GM12878 (cell line): ENCODE data around the gene RNF186. TPM values are rescaled to one million over a fixed set of nuclear protein-coding genes. Genes with fewer than 3 reads are reported as not detected.

Experiments used
- ATAC-seq: fragments of 200-7000 bp; cut with Tn5 transposase; 3 replicates; pipeline ENCODE4 v1.9.1; 2020; ENCODE audit warnings: mild to moderate bottlenecking, moderate library complexity
- BruUV-seq: library from RNA; stranded (reverse); fragments of 400-500 nt; replicated peaks from 2 replicates; lab custom pipeline; 2021; lab: Mats Ljungman, UMichigan
- CTCF ChIA-PET: fragments of 300-600 bp; sonication (Branson Sonifier 250); formaldehyde crosslinking; extraction: SDS; loops from one replicate; lab custom pipeline; 2021; ENCODE audit warnings: inconsistent platforms; lab: Yijun Ruan, JAX
- POLR2A ChIA-PET: fragments of 350-600 bp; formaldehyde crosslinking; extraction: SDS; loops from one replicate; lab custom pipeline; 2021; ENCODE audit warnings: inconsistent platforms; lab: Charles Lee
- RAD21 ChIA-PET: fragments of 300-600 bp; sonication (Branson Sonifier 250); formaldehyde crosslinking; loops from one replicate; lab custom pipeline; 2023; ENCODE audit warnings: antibody characterized with exemption; ENCODE audit not compliant: unreplicated experiment; lab: Charles Lee
- SMC1A ChIA-PET: fragments of 300-600 bp; sonication (Branson Sonifier 250); formaldehyde crosslinking; loops from one replicate; lab custom pipeline; 2023; ENCODE audit not compliant: unreplicated experiment, uncharacterized antibody; lab: Charles Lee
- DNase-seq: peaks from one replicate; pipeline ENCODE4 v3.0.0-alpha.2; 2011; ENCODE audit warnings: low read depth, low spot score
- FAIRE-seq: peaks from 3 replicates; lab custom pipeline; 2011; peaks lifted over from hg19 to GRCh38; lab: Jason Lieb, UNC
- H2AFZ ChIP-seq: 2 replicates; pipeline ENCODE4 v1.6.0; 2011; ENCODE audit warnings: low read depth, low read length, control low read depth; ENCODE audit not compliant: control insufficient read depth
- H3K27ac ChIP-seq: 2 replicates; pipeline ENCODE4 v1.5.1; 2011; ENCODE audit warnings: control low read depth; ENCODE audit not compliant: control insufficient read depth, insufficient read depth
- H3K27me3 ChIP-seq, 2 experiments: replicated peaks in 1 of 2; 2 replicates each; pipeline versions ENCODE4 v1.6.0 to v1.6.1; 2011; ENCODE audit warnings: low read length in 1 of 2; ENCODE audit not compliant: control insufficient read depth in 2 of 2, insufficient read depth in 2 of 2
- H3K36me3 ChIP-seq, 2 experiments: 2 replicates each; pipeline ENCODE4 v1.5.1; 2011; ENCODE audit warnings: low read length in 1 of 2; ENCODE audit not compliant: control insufficient read depth in 2 of 2, insufficient read depth in 2 of 2
- H3K4me1 ChIP-seq: 2 replicates; pipeline ENCODE4 v1.6.1; 2011; ENCODE audit warnings: mild to moderate bottlenecking, low read length, moderate library complexity, mixed read lengths; ENCODE audit not compliant: control insufficient read depth, insufficient read depth
- H3K4me2 ChIP-seq: 2 replicates; pipeline ENCODE4 v1.6.0; 2011; ENCODE audit warnings: control low read depth; ENCODE audit not compliant: control insufficient read depth, insufficient read depth
- H3K4me3 ChIP-seq: fragments of 200-600 bp; sonication (generic); 2 replicates; pipeline ENCODE4 v1.5.1; 2016
- H3K79me2 ChIP-seq: 2 replicates; pipeline ENCODE4 v1.6.0; 2011; ENCODE audit warnings: low read length; ENCODE audit not compliant: control insufficient read depth, insufficient read depth
- H3K9ac ChIP-seq: 2 replicates; pipeline ENCODE4 v1.8.0; 2011; ENCODE audit warnings: low read length, control low read depth, mixed read lengths; ENCODE audit not compliant: control insufficient read depth, insufficient read depth
- H3K9me3 ChIP-seq: replicated peaks from 3 replicates; pipeline ENCODE4 v1.5.1; 2011; ENCODE audit warnings: mild to moderate bottlenecking, low read length; ENCODE audit not compliant: control insufficient read depth, insufficient read depth
- H4K20me1 ChIP-seq: 2 replicates; pipeline ENCODE4 v1.6.0; 2011; ENCODE audit not compliant: control insufficient read depth, insufficient read depth
- BMI1 ChIP-seq: fragments of 450-650 bp; IDR thresholded peaks from 2 replicates; pipeline ENCODE4 v1.6.1; 2016; ENCODE audit warnings: mild to moderate bottlenecking, moderate library complexity, borderline replicate concordance
- CBFB ChIP-seq: IDR thresholded peaks from 2 replicates; pipeline ENCODE4 v1.6.1; 2016; ENCODE audit warnings: antibody characterized with exemption, low read depth
- ETV6 ChIP-seq, 2 experiments: fragments of 450-650 bp in 1 of 2; IDR thresholded peaks in 1 of 2; conservative IDR thresholded peaks in 1 of 2; 2 replicates each; pipeline ENCODE4 v1.6.1; 2014; ENCODE audit warnings: antibody characterized with exemption in 1 of 2, borderline replicate concordance in 1 of 2, low read depth in 1 of 2, mild to moderate bottlenecking in 1 of 2, moderate library complexity in 1 of 2
- LARP7 ChIP-seq: fragments of 450-650 bp; IDR thresholded peaks from 2 replicates; pipeline ENCODE4 v1.6.1; 2017; ENCODE audit warnings: mild to moderate bottlenecking
- MTA2 ChIP-seq: fragments of 450-650 bp; IDR thresholded peaks from 2 replicates; pipeline ENCODE4 v1.6.1; 2016; ENCODE audit warnings: low read depth, mild to moderate bottlenecking, moderate library complexity
- SP1 ChIP-seq: IDR thresholded peaks from one replicate; pipeline ENCODE4 v1.6.1; 2011; ENCODE audit warnings: low read depth, low read length
- TCF7 ChIP-seq: IDR thresholded peaks from 2 replicates; pipeline ENCODE4 v1.6.1; 2014; ENCODE audit warnings: antibody characterized with exemption, borderline replicate concordance
- WGBS: methylation state at CpG from one replicate; pipeline ENCODE4 v1.1.6; 2016; ENCODE audit warnings: low lambda C conversion rate; ENCODE audit not compliant: insufficient replicate concordance, insufficient coverage; ENCODE audit errors: missing lambda C conversion rate; 5-methylcytosine and 5-hydroxymethylcytosine counted together
- in situ Hi-C: fragments of 300-500 bp; cut with MboI; formaldehyde crosslinking; loops from 9 replicates; pipeline ENCODE4 v1.14.3; 2018; ENCODE audit warnings: mixed read lengths
- intact Hi-C: fragments of 100-400 bp; cut with micrococcal nuclease; formaldehyde crosslinking; loops from one replicate; pipeline ENCODE4 v1.14.2; 2022; ENCODE audit not compliant: unreplicated experiment
- polyA plus RNA-seq, 11 experiments: library from polyadenylated mRNA; depleted of rRNA in 4 of 11; unstranded in 6 of 11; stranded (reverse) in 5 of 11; fragments of >200 nt; fragmentation: Nextera tagmentation in 4 of 11; fragmentation: Illumina TruSeq in 1 of 11; extraction: Ambion mirVana in 4 of 11; extraction: Trizol in 1 of 11; gene quantifications; 1 replicate in 1 of 11; 2 replicates in 10 of 11; pipeline versions ENCODE4 v1.2.1 to v1.2.3, GENCODE V29; 2011 to 2016; ENCODE audit warnings: inconsistent platforms in 2 of 11, missing spikeins in 2 of 11, low read depth in 1 of 11
- total RNA-seq, 4 experiments: library from RNA; depleted of rRNA in 3 of 4; stranded (reverse); fragments of >200 nt in 3 of 4; fragmentation: Illumina TruSeq in 1 of 4; extraction: Trizol in 1 of 4; gene quantifications; 2 replicates each; pipeline versions ENCODE4 v1.2.1 to v1.2.3, GENCODE V29; 2013 to 2021
- TF ChIP-seq, protein P1 (sequence below): fragments of 450-650 bp; IDR thresholded peaks from 2 replicates; pipeline ENCODE4 v1.6.1; 2016; ENCODE audit warnings: mild to moderate bottlenecking, moderate library complexity, borderline replicate concordance
- TF ChIP-seq, protein P2 (sequence below): fragments of 450-650 bp; IDR thresholded peaks from 2 replicates; pipeline ENCODE4 v1.6.1; 2017; ENCODE audit warnings: mild to moderate bottlenecking, moderate library complexity

RNF186 gene
- total and polyA plus RNA-seq, 10 of the 15 experiments (the other 5 are each of a cell fraction or from before 2014, with no cell fraction given), result not detected

- Histone ChIP-seq H4K20me1 (no peaks in the 10 kb centered on the region), H2AFZ (no peak overlapping the region), H3K27me3 (no peaks in the 10 kb centered on the region), H3K9ac (no peak overlapping the region), H3K4me1 (no peaks in the 10 kb centered on the region), H3K9me3 (no peaks in the 10 kb centered on the region), H3K4me3 (no peak overlapping the region), H3K4me2 (no peak overlapping the region), H3K79me2 (no peaks in the 10 kb centered on the region), H3K27ac (no peak overlapping the region), H3K36me3 (peaks cover 6 to 9% of the 10 kb centered on the region in 2 experiments)
- TF ChIP-seq TCF7, result no peak
- TF ChIP-seq MTA2, result no peak
- FAIRE-seq (no peak), DNase-seq (no peak), ATAC-seq (no peak)
- RAD21 ChIA-PET, result no interaction called here
- POLR2A ChIA-PET, result no interaction called here
- 86% methylated on average over 6 of the region's 6 CpGs for WGBS
- CTCF ChIA-PET, result no interaction called here
- BruUV-seq, result no TSS peak
- intact Hi-C loops, result no loop called here
- in situ Hi-C loops, result no loop called here
- SMC1A ChIA-PET, result no interaction called here
These were observed 39.8 kb downstream of the RNF186 start for GRCh38 chr1:19775317-19775716.

GRCh38 chr1:19774180-19774785, 40.8 kb downstream of the RNF186 start:
- in situ Hi-C loops, result no loop called here
- no peak for TF ChIP-seq SP1
- TF ChIP-seq, protein P1, sequence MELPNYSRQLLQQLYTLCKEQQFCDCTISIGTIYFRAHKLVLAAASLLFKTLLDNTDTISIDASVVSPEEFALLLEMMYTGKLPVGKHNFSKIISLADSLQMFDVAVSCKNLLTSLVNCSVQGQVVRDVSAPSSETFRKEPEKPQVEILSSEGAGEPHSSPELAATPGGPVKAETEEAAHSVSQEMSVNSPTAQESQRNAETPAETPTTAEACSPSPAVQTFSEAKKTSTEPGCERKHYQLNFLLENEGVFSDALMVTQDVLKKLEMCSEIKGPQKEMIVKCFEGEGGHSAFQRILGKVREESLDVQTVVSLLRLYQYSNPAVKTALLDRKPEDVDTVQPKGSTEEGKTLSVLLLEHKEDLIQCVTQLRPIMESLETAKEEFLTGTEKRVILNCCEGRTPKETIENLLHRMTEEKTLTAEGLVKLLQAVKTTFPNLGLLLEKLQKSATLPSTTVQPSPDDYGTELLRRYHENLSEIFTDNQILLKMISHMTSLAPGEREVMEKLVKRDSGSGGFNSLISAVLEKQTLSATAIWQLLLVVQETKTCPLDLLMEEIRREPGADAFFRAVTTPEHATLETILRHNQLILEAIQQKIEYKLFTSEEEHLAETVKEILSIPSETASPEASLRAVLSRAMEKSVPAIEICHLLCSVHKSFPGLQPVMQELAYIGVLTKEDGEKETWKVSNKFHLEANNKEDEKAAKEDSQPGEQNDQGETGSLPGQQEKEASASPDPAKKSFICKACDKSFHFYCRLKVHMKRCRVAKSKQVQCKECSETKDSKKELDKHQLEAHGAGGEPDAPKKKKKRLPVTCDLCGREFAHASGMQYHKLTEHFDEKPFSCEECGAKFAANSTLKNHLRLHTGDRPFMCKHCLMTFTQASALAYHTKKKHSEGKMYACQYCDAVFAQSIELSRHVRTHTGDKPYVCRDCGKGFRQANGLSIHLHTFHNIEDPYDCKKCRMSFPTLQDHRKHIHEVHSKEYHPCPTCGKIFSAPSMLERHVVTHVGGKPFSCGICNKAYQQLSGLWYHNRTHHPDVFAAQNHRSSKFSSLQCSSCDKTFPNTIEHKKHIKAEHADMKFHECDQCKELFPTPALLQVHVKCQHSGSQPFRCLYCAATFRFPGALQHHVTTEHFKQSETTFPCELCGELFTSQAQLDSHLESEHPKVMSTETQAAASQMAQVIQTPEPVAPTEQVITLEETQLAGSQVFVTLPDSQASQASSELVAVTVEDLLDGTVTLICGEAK, result no peak
- TF ChIP-seq LARP7, result no peak
- TF ChIP-seq, protein P2, sequence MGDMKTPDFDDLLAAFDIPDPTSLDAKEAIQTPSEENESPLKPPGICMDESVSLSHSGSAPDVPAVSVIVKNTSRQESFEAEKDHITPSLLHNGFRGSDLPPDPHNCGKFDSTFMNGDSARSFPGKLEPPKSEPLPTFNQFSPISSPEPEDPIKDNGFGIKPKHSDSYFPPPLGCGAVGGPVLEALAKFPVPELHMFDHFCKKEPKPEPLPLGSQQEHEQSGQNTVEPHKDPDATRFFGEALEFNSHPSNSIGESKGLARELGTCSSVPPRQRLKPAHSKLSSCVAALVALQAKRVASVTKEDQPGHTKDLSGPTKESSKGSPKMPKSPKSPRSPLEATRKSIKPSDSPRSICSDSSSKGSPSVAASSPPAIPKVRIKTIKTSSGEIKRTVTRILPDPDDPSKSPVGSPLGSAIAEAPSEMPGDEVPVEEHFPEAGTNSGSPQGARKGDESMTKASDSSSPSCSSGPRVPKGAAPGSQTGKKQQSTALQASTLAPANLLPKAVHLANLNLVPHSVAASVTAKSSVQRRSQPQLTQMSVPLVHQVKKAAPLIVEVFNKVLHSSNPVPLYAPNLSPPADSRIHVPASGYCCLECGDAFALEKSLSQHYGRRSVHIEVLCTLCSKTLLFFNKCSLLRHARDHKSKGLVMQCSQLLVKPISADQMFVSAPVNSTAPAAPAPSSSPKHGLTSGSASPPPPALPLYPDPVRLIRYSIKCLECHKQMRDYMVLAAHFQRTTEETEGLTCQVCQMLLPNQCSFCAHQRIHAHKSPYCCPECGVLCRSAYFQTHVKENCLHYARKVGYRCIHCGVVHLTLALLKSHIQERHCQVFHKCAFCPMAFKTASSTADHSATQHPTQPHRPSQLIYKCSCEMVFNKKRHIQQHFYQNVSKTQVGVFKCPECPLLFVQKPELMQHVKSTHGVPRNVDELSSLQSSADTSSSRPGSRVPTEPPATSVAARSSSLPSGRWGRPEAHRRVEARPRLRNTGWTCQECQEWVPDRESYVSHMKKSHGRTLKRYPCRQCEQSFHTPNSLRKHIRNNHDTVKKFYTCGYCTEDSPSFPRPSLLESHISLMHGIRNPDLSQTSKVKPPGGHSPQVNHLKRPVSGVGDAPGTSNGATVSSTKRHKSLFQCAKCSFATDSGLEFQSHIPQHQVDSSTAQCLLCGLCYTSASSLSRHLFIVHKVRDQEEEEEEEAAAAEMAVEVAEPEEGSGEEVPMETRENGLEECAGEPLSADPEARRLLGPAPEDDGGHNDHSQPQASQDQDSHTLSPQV, result no peak
- TF ChIP-seq ETV6 (conservative IDR thresholded peaks at IDR 0.05 in 1 of 2, IDR thresholded peaks at IDR 0.05 in 1 of 2; ENCODE audit: borderline replicate concordance in 1 of 2, low read depth in 1 of 2), result no peak
- TF ChIP-seq BMI1, result no peak
- no peak for TF ChIP-seq CBFB

More at GRCh38 chr1:19774180-19774785, 40.8 kb downstream of the RNF186 start:
- ChIA-PET RAD21 (no interaction called here), CTCF (interaction anchor here (1.6 kb wide), 1 partner anchor 36 kb away, joined by 4 read pairs; no protein-coding TSS in a partner anchor), SMC1A (no interaction called here), POLR2A (no interaction called here)
- H3K4me2 ChIP-seq, result no peak overlapping the region
- no peak overlapping the region for H3K9ac ChIP-seq
- BruUV-seq, result no TSS peak
- no peaks in the 10 kb centered on the region for H3K79me2 ChIP-seq
- no peaks in the 10 kb centered on the region for H4K20me1 ChIP-seq
- H3K4me1 ChIP-seq, result no peaks in the 10 kb centered on the region
- no peaks in the 10 kb centered on the region for H3K27me3 ChIP-seq
- no peak overlapping the region for H3K4me3 ChIP-seq
- intact Hi-C loops, result no loop called here
- DNase-seq (no peak), ATAC-seq (no peak), FAIRE-seq (no peak)
- over 99% methylated on average over 6 of the region's 6 CpGs for WGBS
- H3K36me3 ChIP-seq, result peaks cover 2 to 7% of the 10 kb centered on the region in 2 experiments; a peak in 3 of 4 replicates
- no peaks in the 10 kb centered on the region for H3K9me3 ChIP-seq
- H3K27ac ChIP-seq, result no peak overlapping the region
- no peak overlapping the region for H2AFZ ChIP-seq
